HFFc6 (cell line): ENCODE results near the gene CCL4. TPM values are rescaled to one million over a fixed set of nuclear protein-coding genes. Genes with fewer than 3 reads are reported as not detected.
"Not testable (repeated sequence)": the region's sequence is repeated elsewhere in the genome, so short reads cannot be mapped to it uniquely, and the experiment has no call there.

Experiments
- DNase-seq: peaks from one replicate; pipeline ENCODE4 v3.0.0-alpha.2; 2018
- H3K27ac Mint-ChIP-seq: 2 replicates; pipeline ENCODE4 v1.8.0; 2020; ENCODE audit warnings: mild to moderate bottlenecking, mixed read lengths
- H3K27me3 Mint-ChIP-seq: 2 replicates; pipeline ENCODE4 v1.8.0; 2021; ENCODE audit warnings: mild to moderate bottlenecking, moderate library complexity, mixed read lengths; ENCODE audit not compliant: insufficient read depth
- H3K36me3 Mint-ChIP-seq: 2 replicates; pipeline ENCODE4 v1.8.0; 2021; ENCODE audit warnings: low read depth, mixed read lengths
- H3K4me1 Mint-ChIP-seq: 2 replicates; pipeline ENCODE4 v1.8.0; 2020; ENCODE audit warnings: low read depth, mixed read lengths
- H3K4me3 Mint-ChIP-seq: 2 replicates; pipeline ENCODE4 v1.8.0; 2020; ENCODE audit warnings: mild to moderate bottlenecking, moderate library complexity, mixed read lengths
- H3K9me3 Mint-ChIP-seq: 2 replicates; pipeline ENCODE4 v1.8.0; 2020; ENCODE audit warnings: mild to moderate bottlenecking, mixed read lengths
- CTCF ChIP-seq: fragments of 200-600 bp; sonication (generic); IDR thresholded peaks from 2 replicates; pipeline ENCODE4 v1.5.0; 2021; ENCODE audit warnings: antibody characterized with exemption, mild to moderate bottlenecking
- total RNA-seq, 6 experiments: library from RNA; stranded (reverse); fragmentation: NEBNext Ultra II Directional; extraction: Animal tissue kit (Norgen Biotek cat#: 25700); gene quantifications; 2 replicates in 1 of 6; 3 replicates in 5 of 6; pipeline ENCODE4 v1.2.3, GENCODE V29; 2021

Gene CCL4
- total RNA-seq, 6 experiments from 2014 or later: not detected

- TF ChIP-seq CTCF: no peak
- Mint-ChIP-seq H3K4me3 (no peak overlapping the region), H3K27ac (no peak overlapping the region), H3K4me1 (no peaks in the 10 kb centered on the region), H3K36me3 (no peaks in the 10 kb centered on the region), H3K27me3 (no peaks in the 10 kb centered on the region; the same call in none of the 2 replicates), H3K9me3 (peaks cover 28% of the 10 kb centered on the region)
- no peak for DNase-seq
These were observed 1.1 kb downstream of the CCL4 start for GRCh38 chr17:36104701-36105181.

- TF ChIP-seq CTCF: no peak
- H3K9me3 Mint-ChIP-seq: peaks cover 23% of the 10 kb centered on the region; the same call in 1 of the 2 replicates
- no peak overlapping the region for H3K4me3 Mint-ChIP-seq
These were observed 2.3 kb downstream of the CCL4 start for GRCh38 chr17:36105781-36106492.

GRCh38 chr17:36106493-36106835 is 2.8 kb downstream of the CCL4 start:
- Mint-ChIP-seq H3K9me3 (peaks cover 23% of the 10 kb centered on the region; the same call in 1 of the 2 replicates), H3K36me3 (no peaks in the 10 kb centered on the region), H3K4me3 (no peak overlapping the region), H3K27ac (no peak overlapping the region), H3K27me3 (no peaks in the 10 kb centered on the region; the same call in none of the 2 replicates), H3K4me1 (no peaks in the 10 kb centered on the region)
- TF ChIP-seq CTCF: no peak
- no peak for DNase-seq

More at GRCh38 chr17:36105781-36106492, 2.3 kb downstream of the CCL4 start:
- no peaks in the 10 kb centered on the region for H3K36me3 Mint-ChIP-seq
- no peak for DNase-seq
- H3K4me1 Mint-ChIP-seq: no peaks in the 10 kb centered on the region
- H3K27ac Mint-ChIP-seq: no peak overlapping the region
- H3K27me3 Mint-ChIP-seq: no peaks in the 10 kb centered on the region; the same call in none of the 2 replicates

- Mint-ChIP-seq H3K36me3 (no peaks in the 10 kb centered on the region), H3K27me3 (no peaks in the 10 kb centered on the region; the same call in none of the 2 replicates), H3K27ac (no peak overlapping the region), H3K4me3 (no peak overlapping the region), H3K4me1 (no peaks in the 10 kb centered on the region), H3K9me3 (peaks cover 29% of the 10 kb centered on the region)
- DNase-seq: no peak
- no peak for TF ChIP-seq CTCF
These were observed 4.0 kb downstream of the CCL4 start for GRCh38 chr17:36107660-36108059.

GRCh38 chr17:36108265-36108664 is 4.6 kb downstream of the CCL4 start:
- H3K4me1 Mint-ChIP-seq, DNase-seq, H3K27ac Mint-ChIP-seq, H3K4me3 Mint-ChIP-seq, H3K36me3 Mint-ChIP-seq, H3K27me3 Mint-ChIP-seq: not testable (repeated sequence)
- peaks cover 33% of the 10 kb centered on the region for H3K9me3 Mint-ChIP-seq

- no peaks in the 10 kb centered on the region for H3K36me3 Mint-ChIP-seq
- H3K27me3 Mint-ChIP-seq: no peaks in the 10 kb centered on the region; the same call in none of the 2 replicates
- H3K4me1 Mint-ChIP-seq: no peaks in the 10 kb centered on the region
- no peak overlapping the region for H3K27ac Mint-ChIP-seq
- no peak for TF ChIP-seq CTCF
- no peak overlapping the region for H3K4me3 Mint-ChIP-seq
- peaks cover 25% of the 10 kb centered on the region for H3K9me3 Mint-ChIP-seq
- DNase-seq: no peak
These were observed 7.5 kb downstream of the CCL4 start for GRCh38 chr17:36111068-36111490.
